ENCODE results near the gene ST6GALNAC3.

DNA sequence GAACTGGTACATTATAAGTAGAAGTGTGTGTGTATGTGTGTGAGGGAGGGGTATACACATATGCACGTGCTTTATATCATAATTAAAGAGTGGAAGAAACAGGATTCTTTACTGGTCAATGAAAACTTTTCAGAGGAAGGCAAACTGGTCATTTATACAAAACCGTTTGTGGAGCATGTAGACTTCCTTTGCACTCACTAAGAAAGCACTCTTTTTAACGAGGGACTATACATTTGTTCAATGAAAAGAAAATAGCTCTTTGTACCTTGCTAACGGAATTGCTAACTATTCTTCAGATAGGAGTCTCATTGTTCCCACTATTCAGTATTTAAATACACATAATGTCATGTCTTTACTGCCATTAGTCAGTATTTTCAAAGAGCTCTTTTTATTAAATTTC is 219.3 kb downstream of the ST6GALNAC3 start:
- TF ChIP-seq, protein P1, sequence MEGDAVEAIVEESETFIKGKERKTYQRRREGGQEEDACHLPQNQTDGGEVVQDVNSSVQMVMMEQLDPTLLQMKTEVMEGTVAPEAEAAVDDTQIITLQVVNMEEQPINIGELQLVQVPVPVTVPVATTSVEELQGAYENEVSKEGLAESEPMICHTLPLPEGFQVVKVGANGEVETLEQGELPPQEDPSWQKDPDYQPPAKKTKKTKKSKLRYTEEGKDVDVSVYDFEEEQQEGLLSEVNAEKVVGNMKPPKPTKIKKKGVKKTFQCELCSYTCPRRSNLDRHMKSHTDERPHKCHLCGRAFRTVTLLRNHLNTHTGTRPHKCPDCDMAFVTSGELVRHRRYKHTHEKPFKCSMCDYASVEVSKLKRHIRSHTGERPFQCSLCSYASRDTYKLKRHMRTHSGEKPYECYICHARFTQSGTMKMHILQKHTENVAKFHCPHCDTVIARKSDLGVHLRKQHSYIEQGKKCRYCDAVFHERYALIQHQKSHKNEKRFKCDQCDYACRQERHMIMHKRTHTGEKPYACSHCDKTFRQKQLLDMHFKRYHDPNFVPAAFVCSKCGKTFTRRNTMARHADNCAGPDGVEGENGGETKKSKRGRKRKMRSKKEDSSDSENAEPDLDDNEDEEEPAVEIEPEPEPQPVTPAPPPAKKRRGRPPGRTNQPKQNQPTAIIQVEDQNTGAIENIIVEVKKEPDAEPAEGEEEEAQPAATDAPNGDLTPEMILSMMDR (IDR thresholded peaks at IDR 0.05) = no peak
- TF ChIP-seq ZFX (IDR thresholded peaks at IDR 0.05; ENCODE audit: borderline replicate concordance) = no peak

Measured in 22Rv1 (cell line).